OCI-LY1 (cell line): ENCODE results near the gene NECAP2.

Experiments
- EZH2 ChIP-seq: fragments of 200-600 bp; sonication (generic), shearing (Covaris generic); IDR thresholded peaks from 2 replicates; pipeline ENCODE4 v1.8.0; 2017; ENCODE audit warnings: borderline replicate concordance, mixed run types, mild to moderate bottlenecking, antibody characterized with exemption, low read length, moderate library complexity, mixed read lengths
- TF ChIP-seq, protein P1 (sequence below): fragments of 200-600 bp; sonication (generic), shearing (Covaris generic); IDR thresholded peaks from 2 replicates; pipeline ENCODE4 v1.5.1; 2017; ENCODE audit warnings: mild to moderate bottlenecking, antibody characterized with exemption, low read length, moderate library complexity, mixed read lengths

DNA sequence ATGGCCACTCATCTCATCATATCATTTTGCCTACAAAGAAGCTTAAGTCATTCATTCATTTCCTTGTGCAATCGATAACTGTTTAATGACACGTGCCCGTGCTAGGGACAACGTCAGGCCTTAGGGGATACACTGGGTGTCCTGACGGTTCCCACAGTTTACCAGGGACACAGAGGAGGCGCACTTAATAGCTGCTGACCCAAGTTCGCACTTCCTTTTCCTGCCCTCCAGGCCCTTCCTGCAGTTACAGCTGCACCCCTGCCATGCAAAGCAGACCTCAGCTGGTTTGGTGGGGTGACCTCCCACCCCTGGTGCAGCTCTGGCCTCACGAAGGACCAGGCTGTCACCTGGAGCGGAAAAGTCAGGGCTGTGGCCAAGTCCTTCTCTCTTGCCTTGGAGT, 7.5 kb upstream of the NECAP2 start:
- TF ChIP-seq, protein P1, sequence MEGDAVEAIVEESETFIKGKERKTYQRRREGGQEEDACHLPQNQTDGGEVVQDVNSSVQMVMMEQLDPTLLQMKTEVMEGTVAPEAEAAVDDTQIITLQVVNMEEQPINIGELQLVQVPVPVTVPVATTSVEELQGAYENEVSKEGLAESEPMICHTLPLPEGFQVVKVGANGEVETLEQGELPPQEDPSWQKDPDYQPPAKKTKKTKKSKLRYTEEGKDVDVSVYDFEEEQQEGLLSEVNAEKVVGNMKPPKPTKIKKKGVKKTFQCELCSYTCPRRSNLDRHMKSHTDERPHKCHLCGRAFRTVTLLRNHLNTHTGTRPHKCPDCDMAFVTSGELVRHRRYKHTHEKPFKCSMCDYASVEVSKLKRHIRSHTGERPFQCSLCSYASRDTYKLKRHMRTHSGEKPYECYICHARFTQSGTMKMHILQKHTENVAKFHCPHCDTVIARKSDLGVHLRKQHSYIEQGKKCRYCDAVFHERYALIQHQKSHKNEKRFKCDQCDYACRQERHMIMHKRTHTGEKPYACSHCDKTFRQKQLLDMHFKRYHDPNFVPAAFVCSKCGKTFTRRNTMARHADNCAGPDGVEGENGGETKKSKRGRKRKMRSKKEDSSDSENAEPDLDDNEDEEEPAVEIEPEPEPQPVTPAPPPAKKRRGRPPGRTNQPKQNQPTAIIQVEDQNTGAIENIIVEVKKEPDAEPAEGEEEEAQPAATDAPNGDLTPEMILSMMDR, result no peak
- no peak for TF ChIP-seq EZH2
